BE2C (cell line): Measurements from ENCODE around the gene KCNA2.

Experiments used
- DNase-seq: peaks from one replicate; pipeline ENCODE4 v3.0.0-alpha.2; 2020
- H3K27me3 ChIP-seq: fragments of 250-450 bp; sonication (Bioruptor Pico); 2 replicates; pipeline ENCODE4 v1.5.1; 2020; ENCODE audit warnings: mild to moderate bottlenecking
- H3K36me3 ChIP-seq: fragments of 250-450 bp; sonication (Bioruptor Pico); 2 replicates; pipeline ENCODE4 v1.5.1; 2020; ENCODE audit warnings: mild to moderate bottlenecking
- H3K4me1 ChIP-seq: fragments of 250-450 bp; sonication (Bioruptor Pico); 2 replicates; pipeline ENCODE4 v1.5.1; 2020
- H3K4me3 ChIP-seq: 2 replicates; pipeline ENCODE4 v1.5.1; 2011; ENCODE audit warnings: low read depth, low read length
- H3K9me3 ChIP-seq: fragments of 250-450 bp; sonication (Bioruptor Pico); 2 replicates; pipeline ENCODE4 v1.5.1; 2020
- CTCF ChIP-seq: IDR thresholded peaks from 2 replicates; pipeline ENCODE4 v1.5.1; 2012; ENCODE audit warnings: mild to moderate bottlenecking, low read depth, low read length

Gene KCNA2

GRCh38 chr1:110607536-110608230 is 1.5 kb upstream of the KCNA2 start:
- H3K4me1 ChIP-seq, result no peaks in the 10 kb centered on the region
- no peaks in the 10 kb centered on the region for H3K9me3 ChIP-seq
- H3K4me3 ChIP-seq, result no peak overlapping the region
- TF ChIP-seq CTCF, result no peak
- peaks cover 65% of the 10 kb centered on the region for H3K27me3 ChIP-seq
- no peaks in the 10 kb centered on the region for H3K36me3 ChIP-seq
- DNase-seq, result no peak

GRCh38 chr1:110606657-110607535 is 738 bp upstream of the KCNA2 start:
- H3K36me3 ChIP-seq, result no peaks in the 10 kb centered on the region
- peak overlapping the region; percentile 52 for H3K4me3 ChIP-seq
- TF ChIP-seq CTCF, result no peak
- peaks cover 65% of the 10 kb centered on the region for H3K27me3 ChIP-seq
- H3K9me3 ChIP-seq, result no peaks in the 10 kb centered on the region
- DNase-seq, result no peak
- no peaks in the 10 kb centered on the region for H3K4me1 ChIP-seq

GRCh38 chr1:110605446-110605845 is 712 bp downstream of the KCNA2 start:
- H3K4me3 ChIP-seq, result no peak overlapping the region
- no peaks in the 10 kb centered on the region for H3K36me3 ChIP-seq
- H3K4me1 ChIP-seq, result no peaks in the 10 kb centered on the region
- no peaks in the 10 kb centered on the region for H3K9me3 ChIP-seq
- DNase-seq, result no peak
- peaks cover 65% of the 10 kb centered on the region for H3K27me3 ChIP-seq
- no peak for TF ChIP-seq CTCF

- no peaks in the 10 kb centered on the region for H3K9me3 ChIP-seq
- no peaks in the 10 kb centered on the region for H3K4me1 ChIP-seq
- no peak for DNase-seq
- H3K4me3 ChIP-seq, result no peak overlapping the region
- TF ChIP-seq CTCF, result no peak
- H3K27me3 ChIP-seq, result peaks cover 59% of the 10 kb centered on the region
- H3K36me3 ChIP-seq, result no peaks in the 10 kb centered on the region
Observed at GRCh38 chr1:110604586-110605148, 1.5 kb downstream of the KCNA2 start.

GRCh38 chr1:110603058-110603457 is 3.1 kb downstream of the KCNA2 start:
- DNase-seq, result no peak
- H3K9me3 ChIP-seq, result no peaks in the 10 kb centered on the region
- H3K4me1 ChIP-seq, result no peaks in the 10 kb centered on the region
- peaks cover 48% of the 10 kb centered on the region for H3K27me3 ChIP-seq
- TF ChIP-seq CTCF, result no peak
- no peak overlapping the region for H3K4me3 ChIP-seq
- H3K36me3 ChIP-seq, result no peaks in the 10 kb centered on the region
